Measurements from ENCODE around the gene CPT1A.
"Not testable (repeated sequence)": the region's sequence is repeated elsewhere in the genome, so short reads cannot be mapped to it uniquely, and the experiment has no call there.

The CPT1A gene

GRCh38 chr11:68841718-68842426 lies at the start of gene CPT1A:
Gene CPT1A (minus strand): TSS chr11:68841916. CDS start chr11:68815474, 26,442 bp downstream.
- peaks cover 66% of the 10 kb centered on the region for H3K27me3 ChIP-seq (ENCODE audit: control insufficient read depth, insufficient read depth, low read length)
- peaks cover 22% of the 10 kb centered on the region for H3K4me1 ChIP-seq (ENCODE audit: control insufficient read depth, insufficient read depth, low read length)
- peak within 1 kb of the TSS; percentile 85 for H3K4me3 ChIP-seq (ENCODE audit: low read depth, low read length)
- no peak within 1 kb of the TSS for H3K27ac ChIP-seq (ENCODE audit: low read depth, low read length)
- peak within 1 kb of the TSS; percentile 5 for H3K9ac ChIP-seq (ENCODE audit: low read length)
- no peaks in the 10 kb centered on the region for H3K36me3 ChIP-seq (ENCODE audit: control insufficient read depth, insufficient read depth, low read length)
- H3K9me3 ChIP-seq (ENCODE audit: control insufficient read depth, insufficient read depth, low read depth, low read length): no peaks in the 10 kb centered on the region

- H3K27ac ChIP-seq (ENCODE audit: low read depth, low read length): no peak overlapping the region
- H3K9me3 ChIP-seq (ENCODE audit: control insufficient read depth, insufficient read depth, low read depth, low read length): no peaks in the 10 kb centered on the region
- H3K4me1 ChIP-seq (ENCODE audit: control insufficient read depth, insufficient read depth, low read length): peaks cover 7% of the 10 kb centered on the region
- no peak overlapping the region for H3K9ac ChIP-seq (ENCODE audit: low read length)
- H3K4me3 ChIP-seq (ENCODE audit: low read depth, low read length): no peak overlapping the region
- H3K27me3 ChIP-seq (ENCODE audit: control insufficient read depth, insufficient read depth, low read length): no peaks in the 10 kb centered on the region
- H3K36me3 ChIP-seq (ENCODE audit: control insufficient read depth, insufficient read depth, low read length): peaks cover 52% of the 10 kb centered on the region
These were observed 48.9 kb upstream of the CPT1A start for GRCh38 chr11:68890490-68891231.

GRCh38 chr11:68889948-68890446 lies 48.3 kb upstream of the CPT1A start:
- no peaks in the 10 kb centered on the region for H3K9me3 ChIP-seq (ENCODE audit: control insufficient read depth, insufficient read depth, low read depth, low read length)
- no peaks in the 10 kb centered on the region for H3K27me3 ChIP-seq (ENCODE audit: control insufficient read depth, insufficient read depth, low read length)
- no peak overlapping the region for H3K4me3 ChIP-seq (ENCODE audit: low read depth, low read length)
- H3K4me1 ChIP-seq (ENCODE audit: control insufficient read depth, insufficient read depth, low read length): peaks cover 7% of the 10 kb centered on the region
- H3K27ac ChIP-seq (ENCODE audit: low read depth, low read length): no peak overlapping the region
- peaks cover 46% of the 10 kb centered on the region for H3K36me3 ChIP-seq (ENCODE audit: control insufficient read depth, insufficient read depth, low read length)
- no peak overlapping the region for H3K9ac ChIP-seq (ENCODE audit: low read length)

- peaks cover 10% of the 10 kb centered on the region for H3K36me3 ChIP-seq (ENCODE audit: control insufficient read depth, insufficient read depth, low read length)
- not testable (repeated sequence) for H3K27ac ChIP-seq (ENCODE audit: low read depth, low read length); H3K9ac ChIP-seq (ENCODE audit: low read length); H3K4me3 ChIP-seq (ENCODE audit: low read depth, low read length); H3K9me3 ChIP-seq (ENCODE audit: control insufficient read depth, insufficient read depth, low read depth, low read length); H3K4me1 ChIP-seq (ENCODE audit: control insufficient read depth, insufficient read depth, low read length); H3K27me3 ChIP-seq (ENCODE audit: control insufficient read depth, insufficient read depth, low read length)
These were observed 43.1 kb upstream of the CPT1A start for GRCh38 chr11:68884827-68885226.

GRCh38 chr11:68882391-68882790 lies 40.7 kb upstream of the CPT1A start:
- Histone ChIP-seq H3K9ac (ENCODE audit: low read length) (no peak overlapping the region), H3K36me3 (ENCODE audit: control insufficient read depth, insufficient read depth, low read length) (peaks cover 5% of the 10 kb centered on the region; the same call in 1 of the 2 replicates), H3K4me3 (ENCODE audit: low read depth, low read length) (no peak overlapping the region), H3K27me3 (ENCODE audit: control insufficient read depth, insufficient read depth, low read length) (no peaks in the 10 kb centered on the region), H3K4me1 (ENCODE audit: control insufficient read depth, insufficient read depth, low read length) (no peaks in the 10 kb centered on the region), H3K27ac (ENCODE audit: low read depth, low read length) (no peak overlapping the region), H3K9me3 (ENCODE audit: control insufficient read depth, insufficient read depth, low read depth, low read length) (no peaks in the 10 kb centered on the region)

GRCh38 chr11:68881320-68881719 lies 39.6 kb upstream of the CPT1A start:
- H3K4me3 ChIP-seq (ENCODE audit: low read depth, low read length): no peak overlapping the region
- H3K27me3 ChIP-seq (ENCODE audit: control insufficient read depth, insufficient read depth, low read length): no peaks in the 10 kb centered on the region
- no peaks in the 10 kb centered on the region for H3K9me3 ChIP-seq (ENCODE audit: control insufficient read depth, insufficient read depth, low read depth, low read length)
- H3K4me1 ChIP-seq (ENCODE audit: control insufficient read depth, insufficient read depth, low read length): no peaks in the 10 kb centered on the region
- H3K9ac ChIP-seq (ENCODE audit: low read length): no peak overlapping the region
- H3K36me3 ChIP-seq (ENCODE audit: control insufficient read depth, insufficient read depth, low read length): peaks cover 5% of the 10 kb centered on the region; the same call in 1 of the 2 replicates
- H3K27ac ChIP-seq (ENCODE audit: low read depth, low read length): no peak overlapping the region

- H3K9ac ChIP-seq (ENCODE audit: low read length): no peak overlapping the region
- H3K27ac ChIP-seq (ENCODE audit: low read depth, low read length): no peak overlapping the region
- H3K27me3 ChIP-seq (ENCODE audit: control insufficient read depth, insufficient read depth, low read length): no peaks in the 10 kb centered on the region
- H3K4me3 ChIP-seq (ENCODE audit: low read depth, low read length): no peak overlapping the region
- no peaks in the 10 kb centered on the region for H3K9me3 ChIP-seq (ENCODE audit: control insufficient read depth, insufficient read depth, low read depth, low read length)
- peaks cover 5% of the 10 kb centered on the region; the same call in 1 of the 2 replicates for H3K36me3 ChIP-seq (ENCODE audit: control insufficient read depth, insufficient read depth, low read length)
- H3K4me1 ChIP-seq (ENCODE audit: control insufficient read depth, insufficient read depth, low read length): no peaks in the 10 kb centered on the region
These were observed 39.1 kb upstream of the CPT1A start for GRCh38 chr11:68880851-68881250.

GRCh38 chr11:68878022-68878421 lies 36.3 kb upstream of the CPT1A start:
- Histone ChIP-seq H3K9ac (ENCODE audit: low read length) (no peak overlapping the region), H3K4me3 (ENCODE audit: low read depth, low read length) (no peak overlapping the region), H3K9me3 (ENCODE audit: control insufficient read depth, insufficient read depth, low read depth, low read length) (no peaks in the 10 kb centered on the region), H3K36me3 (ENCODE audit: control insufficient read depth, insufficient read depth, low read length) (peaks cover 5% of the 10 kb centered on the region; the same call in 1 of the 2 replicates), H3K27ac (ENCODE audit: low read depth, low read length) (no peak overlapping the region), H3K27me3 (ENCODE audit: control insufficient read depth, insufficient read depth, low read length) (no peaks in the 10 kb centered on the region), H3K4me1 (ENCODE audit: control insufficient read depth, insufficient read depth, low read length) (no peaks in the 10 kb centered on the region)

- H3K9me3 ChIP-seq (ENCODE audit: control insufficient read depth, insufficient read depth, low read depth, low read length): no peaks in the 10 kb centered on the region
- no peak overlapping the region for H3K9ac ChIP-seq (ENCODE audit: low read length)
- peaks cover 28% of the 10 kb centered on the region for H3K4me1 ChIP-seq (ENCODE audit: control insufficient read depth, insufficient read depth, low read length)
- H3K36me3 ChIP-seq (ENCODE audit: control insufficient read depth, insufficient read depth, low read length): no peaks in the 10 kb centered on the region
- H3K27me3 ChIP-seq (ENCODE audit: control insufficient read depth, insufficient read depth, low read length): no peaks in the 10 kb centered on the region
- H3K4me3 ChIP-seq (ENCODE audit: low read depth, low read length): no peak overlapping the region
- no peak overlapping the region for H3K27ac ChIP-seq (ENCODE audit: low read depth, low read length)
These were observed 30.7 kb upstream of the CPT1A start for GRCh38 chr11:68872216-68873003.

GRCh38 chr11:68870470-68870869 lies 28.8 kb upstream of the CPT1A start:
- Histone ChIP-seq H3K9ac (ENCODE audit: low read length) (peak overlapping the region; percentile 31), H3K36me3 (ENCODE audit: control insufficient read depth, insufficient read depth, low read length) (no peaks in the 10 kb centered on the region), H3K4me1 (ENCODE audit: control insufficient read depth, insufficient read depth, low read length) (peaks cover 31% of the 10 kb centered on the region), H3K27ac (ENCODE audit: low read depth, low read length) (no peak overlapping the region), H3K27me3 (ENCODE audit: control insufficient read depth, insufficient read depth, low read length) (no peaks in the 10 kb centered on the region), H3K4me3 (ENCODE audit: low read depth, low read length) (peak overlapping the region; percentile 32; the same call in 1 of the 2 replicates), H3K9me3 (ENCODE audit: control insufficient read depth, insufficient read depth, low read depth, low read length) (no peaks in the 10 kb centered on the region)

All from HUES6 (cell line).